Measurements from ENCODE around the gene ARL6IP6.
"Not testable (repeated sequence)": the region's sequence is repeated elsewhere in the genome, so short reads cannot be mapped to it uniquely, and the experiment has no call there.

Gene ARL6IP6

DNA sequence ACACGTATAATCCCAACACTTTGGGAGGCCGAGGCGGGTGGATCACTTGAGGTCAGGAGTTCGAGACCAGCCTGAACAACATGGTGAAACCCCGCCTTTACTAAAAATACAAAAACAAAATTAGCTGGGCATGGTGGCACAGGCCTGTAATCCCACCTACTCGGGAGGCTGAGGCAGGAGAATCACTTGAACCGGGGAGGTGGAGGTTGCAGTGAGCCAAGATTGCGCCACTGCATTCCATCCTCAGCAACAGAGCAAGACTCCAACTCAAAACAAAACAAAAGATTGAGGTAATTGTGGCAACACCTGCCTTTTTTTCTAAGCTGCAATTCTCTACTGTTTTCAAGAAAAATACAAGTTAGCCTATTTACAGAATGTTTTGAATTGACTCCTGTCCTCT, 4.2 kb downstream of the ARL6IP6 start:
- H3K27me3 ChIP-seq (ENCODE audit: insufficient read depth, low read length); H3K4me3 ChIP-seq (ENCODE audit: low read depth, low read length); H2AFZ ChIP-seq (ENCODE audit: low read length, unreplicated experiment); H3K27ac ChIP-seq (ENCODE audit: low read depth, low read length): not testable (repeated sequence)
- Histone ChIP-seq H3K79me2 (ENCODE audit: control insufficient read depth, insufficient read depth, low read length, unreplicated experiment) (peaks cover 70% of the 10 kb centered on the region), H3K36me3 (ENCODE audit: insufficient read depth, low read length) (peaks cover 23% of the 10 kb centered on the region), H3K4me1 (ENCODE audit: control insufficient read depth, insufficient read depth, low read length, unreplicated experiment) (peaks cover 26% of the 10 kb centered on the region)

DNA sequence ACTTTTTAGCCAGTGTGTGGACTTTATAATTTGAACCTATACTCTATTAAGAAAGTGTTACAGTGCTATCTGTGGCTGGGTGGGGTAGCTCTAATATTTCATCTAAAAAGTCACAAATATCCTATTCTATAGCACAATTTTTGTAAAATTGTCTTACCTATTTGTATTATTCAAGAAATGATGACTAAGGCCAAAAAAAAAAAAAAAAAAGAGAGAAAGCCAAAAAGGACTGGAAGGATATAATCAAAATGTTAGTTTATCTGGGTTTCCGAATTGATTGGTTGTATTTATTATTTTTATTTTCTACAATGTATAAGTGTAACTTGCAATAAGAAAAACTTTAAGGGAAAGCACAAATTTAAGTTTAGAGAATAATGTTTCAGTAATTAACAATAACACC, 5.5 kb downstream of the ARL6IP6 start:
- Histone ChIP-seq H3K27ac (ENCODE audit: low read depth, low read length) (no peak overlapping the region), H2AFZ (ENCODE audit: low read length, unreplicated experiment) (no peak overlapping the region), H3K4me1 (ENCODE audit: control insufficient read depth, insufficient read depth, low read length, unreplicated experiment) (peaks cover 26% of the 10 kb centered on the region), H3K36me3 (ENCODE audit: insufficient read depth, low read length) (peaks cover 25% of the 10 kb centered on the region), H3K79me2 (ENCODE audit: control insufficient read depth, insufficient read depth, low read length, unreplicated experiment) (peaks cover 74% of the 10 kb centered on the region), H3K4me3 (ENCODE audit: low read depth, low read length) (no peak overlapping the region), H3K27me3 (ENCODE audit: insufficient read depth, low read length) (no peaks in the 10 kb centered on the region)

DNA sequence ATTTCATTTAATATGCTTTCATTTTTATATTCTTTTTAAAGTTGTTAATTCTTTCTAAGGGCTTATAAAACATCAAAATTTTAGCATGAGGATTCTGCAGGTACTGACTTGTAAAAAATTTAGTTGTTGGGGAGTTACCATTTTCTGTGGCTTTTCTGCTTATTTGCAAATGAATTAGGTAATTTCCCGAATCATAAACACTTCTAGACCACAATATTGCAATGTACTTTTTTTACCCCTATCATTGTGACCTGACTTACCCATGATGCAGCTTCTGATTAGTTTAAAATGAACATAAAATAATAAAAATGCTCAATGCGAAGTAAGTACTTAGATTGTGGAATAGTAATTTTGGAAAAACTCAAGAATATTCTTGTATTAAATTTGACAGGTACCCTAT, 11.4 kb downstream of the ARL6IP6 start:
- H3K79me2 ChIP-seq (ENCODE audit: control insufficient read depth, insufficient read depth, low read length, unreplicated experiment), result peaks cover 39% of the 10 kb centered on the region
- H2AFZ ChIP-seq (ENCODE audit: low read length, unreplicated experiment), result no peak overlapping the region
- H3K27ac ChIP-seq (ENCODE audit: low read depth, low read length), result no peak overlapping the region
- no peaks in the 10 kb centered on the region for H3K4me1 ChIP-seq (ENCODE audit: control insufficient read depth, insufficient read depth, low read length, unreplicated experiment)
- no peaks in the 10 kb centered on the region for H3K27me3 ChIP-seq (ENCODE audit: insufficient read depth, low read length)
- H3K4me3 ChIP-seq (ENCODE audit: low read depth, low read length), result no peak overlapping the region
- peaks cover 8% of the 10 kb centered on the region for H3K36me3 ChIP-seq (ENCODE audit: insufficient read depth, low read length)

DNA sequence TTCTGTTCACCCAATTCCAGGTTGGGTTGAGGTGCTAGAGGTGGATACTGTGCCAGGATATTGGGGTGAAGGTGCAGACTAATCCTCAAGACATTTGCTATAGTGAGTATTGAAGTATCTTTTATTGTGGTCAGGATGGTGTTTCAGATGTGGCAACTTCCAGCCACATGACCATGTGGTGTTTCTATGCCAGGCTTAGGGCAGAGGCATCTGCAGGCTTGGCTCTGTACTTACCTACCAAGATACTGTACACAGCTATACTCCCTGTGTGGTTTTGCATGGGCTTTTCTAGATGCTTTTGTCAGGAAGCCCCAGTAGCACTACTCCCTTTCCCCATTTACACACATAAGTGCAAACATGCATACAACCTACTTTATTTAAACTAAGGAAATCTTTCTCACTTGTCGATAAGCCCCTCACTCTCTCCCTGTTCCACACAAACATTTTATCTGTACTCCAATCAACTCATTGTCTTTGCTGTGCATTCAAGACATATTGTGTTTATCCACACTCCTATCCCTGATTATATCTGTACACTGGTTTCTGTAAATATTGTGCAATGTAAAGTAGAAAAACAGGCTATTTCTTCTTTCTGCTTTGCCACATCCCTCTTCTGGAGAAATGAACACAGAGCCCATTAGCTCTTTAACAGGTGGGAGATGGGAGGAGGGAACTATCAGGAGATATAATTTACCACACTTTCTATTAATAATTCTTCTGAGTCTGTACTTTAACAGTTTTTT, 12.3 kb downstream of the ARL6IP6 start:
- H3K27me3 ChIP-seq (ENCODE audit: insufficient read depth, low read length), result no peaks in the 10 kb centered on the region
- no peak overlapping the region for H3K4me3 ChIP-seq (ENCODE audit: low read depth, low read length)
- peaks cover 31% of the 10 kb centered on the region for H3K79me2 ChIP-seq (ENCODE audit: control insufficient read depth, insufficient read depth, low read length, unreplicated experiment)
- no peak overlapping the region for H2AFZ ChIP-seq (ENCODE audit: low read length, unreplicated experiment)
- peaks cover 8% of the 10 kb centered on the region for H3K36me3 ChIP-seq (ENCODE audit: insufficient read depth, low read length)
- H3K27ac ChIP-seq (ENCODE audit: low read depth, low read length), result no peak overlapping the region
- no peaks in the 10 kb centered on the region for H3K4me1 ChIP-seq (ENCODE audit: control insufficient read depth, insufficient read depth, low read length, unreplicated experiment)

DNA sequence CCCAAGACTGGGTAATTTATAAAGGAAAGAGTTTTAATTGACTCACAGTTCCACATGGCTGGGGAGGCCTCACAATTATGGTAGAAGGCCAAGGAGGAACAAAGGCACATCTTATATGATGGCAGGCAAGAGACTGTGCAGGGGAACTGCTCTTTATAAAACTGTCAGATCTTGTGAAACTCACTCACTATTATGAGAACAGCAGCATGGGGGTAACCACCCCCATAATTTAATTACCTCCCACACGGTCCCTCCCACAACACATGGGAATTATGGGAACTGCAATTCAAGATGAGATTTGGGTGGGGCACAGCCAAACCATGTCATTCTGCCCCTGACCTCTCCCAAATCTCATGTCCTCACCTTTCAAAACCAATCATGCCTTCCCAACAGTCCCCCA, 19.1 kb downstream of the ARL6IP6 start:
- H3K27ac ChIP-seq (ENCODE audit: low read depth, low read length); H3K79me2 ChIP-seq (ENCODE audit: control insufficient read depth, insufficient read depth, low read length, unreplicated experiment); H3K27me3 ChIP-seq (ENCODE audit: insufficient read depth, low read length); H3K4me1 ChIP-seq (ENCODE audit: control insufficient read depth, insufficient read depth, low read length, unreplicated experiment); H2AFZ ChIP-seq (ENCODE audit: low read length, unreplicated experiment); H3K4me3 ChIP-seq (ENCODE audit: low read depth, low read length): not testable (repeated sequence)
- H3K36me3 ChIP-seq (ENCODE audit: insufficient read depth, low read length), result peaks cover 21% of the 10 kb centered on the region

DNA sequence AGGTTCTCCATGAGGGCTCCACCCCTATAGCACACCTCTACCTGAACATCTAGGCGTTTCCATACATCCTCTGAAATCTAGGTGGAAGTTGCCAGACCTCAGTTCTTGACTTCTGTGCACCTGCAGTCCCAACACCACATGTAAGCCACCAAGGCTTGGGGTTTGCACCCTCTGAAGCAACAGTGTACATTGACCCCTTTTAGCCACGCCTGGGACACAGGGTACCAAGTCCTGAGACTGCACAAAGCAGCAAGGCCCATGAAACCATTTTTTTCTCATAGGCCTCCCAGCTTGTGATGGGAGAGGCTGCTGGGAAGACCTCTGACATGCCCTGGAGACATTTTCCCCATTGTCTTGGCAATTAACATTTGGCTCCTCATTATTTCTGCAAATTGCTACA, 20.0 kb downstream of the ARL6IP6 start:
- H3K27me3 ChIP-seq (ENCODE audit: insufficient read depth, low read length), result no peaks in the 10 kb centered on the region
- no peak overlapping the region for H3K4me3 ChIP-seq (ENCODE audit: low read depth, low read length)
- no peak overlapping the region for H2AFZ ChIP-seq (ENCODE audit: low read length, unreplicated experiment)
- H3K4me1 ChIP-seq (ENCODE audit: control insufficient read depth, insufficient read depth, low read length, unreplicated experiment), result no peaks in the 10 kb centered on the region
- peaks cover 21% of the 10 kb centered on the region for H3K36me3 ChIP-seq (ENCODE audit: insufficient read depth, low read length)
- no peaks in the 10 kb centered on the region for H3K79me2 ChIP-seq (ENCODE audit: control insufficient read depth, insufficient read depth, low read length, unreplicated experiment)
- no peak overlapping the region for H3K27ac ChIP-seq (ENCODE audit: low read depth, low read length)

DNA sequence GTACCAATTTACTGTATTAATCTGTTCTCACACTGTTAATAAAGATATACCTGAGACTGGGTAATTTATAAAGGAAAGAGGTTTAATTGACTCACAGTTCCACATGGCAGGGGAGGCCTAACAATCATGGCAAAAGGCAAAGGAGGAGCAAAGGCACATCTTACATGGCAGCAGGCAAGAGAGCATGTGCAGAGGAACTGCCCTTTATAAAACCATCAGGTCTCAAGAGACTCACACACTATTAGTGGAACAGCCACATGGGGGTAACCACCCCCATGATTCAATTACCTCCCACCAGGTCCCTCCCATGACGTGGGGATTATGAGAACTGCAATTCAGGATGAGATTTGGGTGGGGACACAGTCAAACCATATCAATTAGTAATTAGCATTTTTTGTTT, 21.3 kb downstream of the ARL6IP6 start:
- H3K4me1 ChIP-seq (ENCODE audit: control insufficient read depth, insufficient read depth, low read length, unreplicated experiment); H3K4me3 ChIP-seq (ENCODE audit: low read depth, low read length); H3K27me3 ChIP-seq (ENCODE audit: insufficient read depth, low read length); H3K79me2 ChIP-seq (ENCODE audit: control insufficient read depth, insufficient read depth, low read length, unreplicated experiment); H3K27ac ChIP-seq (ENCODE audit: low read depth, low read length); H2AFZ ChIP-seq (ENCODE audit: low read length, unreplicated experiment): not testable (repeated sequence)
- H3K36me3 ChIP-seq (ENCODE audit: insufficient read depth, low read length), result peaks cover 22% of the 10 kb centered on the region

DNA sequence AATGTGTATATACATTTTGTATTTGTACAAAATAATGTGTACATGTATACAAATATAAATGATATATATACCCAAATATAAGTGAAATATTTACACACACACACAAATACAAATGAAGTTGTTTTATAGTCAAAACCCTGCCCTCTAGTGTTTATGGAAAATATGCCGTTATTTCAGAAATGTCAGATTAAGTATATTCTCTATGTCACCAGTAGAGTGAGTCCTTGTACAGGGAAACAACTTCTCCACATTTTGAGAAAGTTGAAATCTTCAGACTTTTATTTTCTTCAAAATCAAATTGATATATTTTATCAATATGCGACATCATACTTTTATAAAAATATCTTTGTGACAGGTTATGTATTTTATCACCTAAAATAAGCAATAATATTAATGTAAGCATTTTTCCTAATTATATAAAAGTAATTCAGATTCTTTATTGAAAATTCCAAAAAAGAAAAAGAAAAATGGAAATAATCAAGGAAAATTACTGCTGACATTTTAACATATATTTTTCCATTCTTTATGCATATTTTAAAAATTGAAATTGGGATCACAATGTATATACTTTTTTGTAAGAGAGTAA, 22.4 kb downstream of the ARL6IP6 start:
- no peaks in the 10 kb centered on the region for H3K27me3 ChIP-seq (ENCODE audit: insufficient read depth, low read length)
- no peaks in the 10 kb centered on the region for H3K4me1 ChIP-seq (ENCODE audit: control insufficient read depth, insufficient read depth, low read length, unreplicated experiment)
- no peak overlapping the region for H3K4me3 ChIP-seq (ENCODE audit: low read depth, low read length)
- peaks cover 5% of the 10 kb centered on the region for H3K79me2 ChIP-seq (ENCODE audit: control insufficient read depth, insufficient read depth, low read length, unreplicated experiment)
- no peak overlapping the region for H2AFZ ChIP-seq (ENCODE audit: low read length, unreplicated experiment)
- peaks cover 26% of the 10 kb centered on the region for H3K36me3 ChIP-seq (ENCODE audit: insufficient read depth, low read length)
- no peak overlapping the region for H3K27ac ChIP-seq (ENCODE audit: low read depth, low read length)

DNA sequence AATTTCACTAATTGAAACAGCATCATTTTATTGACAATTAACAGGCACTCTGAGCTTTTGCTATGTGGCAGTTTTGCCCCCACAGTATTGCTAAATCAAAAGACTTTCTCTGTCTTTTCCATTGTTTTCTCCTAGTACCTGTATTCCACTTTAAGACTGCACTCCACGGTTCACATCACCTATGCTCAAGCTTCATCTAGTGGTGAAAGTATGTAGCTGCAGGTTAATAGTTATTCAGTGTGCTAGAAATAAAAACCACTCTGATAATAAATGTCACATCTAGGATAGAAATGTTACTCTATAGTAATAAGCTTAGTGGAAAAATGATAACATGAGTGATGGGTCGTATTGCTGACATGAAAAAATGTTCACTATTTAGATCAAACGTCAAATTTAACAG, 24.6 kb downstream of the ARL6IP6 start:
- no peak overlapping the region for H3K27ac ChIP-seq (ENCODE audit: low read depth, low read length)
- H3K4me1 ChIP-seq (ENCODE audit: control insufficient read depth, insufficient read depth, low read length, unreplicated experiment), result no peaks in the 10 kb centered on the region
- H3K27me3 ChIP-seq (ENCODE audit: insufficient read depth, low read length), result no peaks in the 10 kb centered on the region
- H3K36me3 ChIP-seq (ENCODE audit: insufficient read depth, low read length), result peaks cover 13% of the 10 kb centered on the region; the same call in 1 of the 2 replicates
- H3K79me2 ChIP-seq (ENCODE audit: control insufficient read depth, insufficient read depth, low read length, unreplicated experiment), result peaks cover 5% of the 10 kb centered on the region
- H3K4me3 ChIP-seq (ENCODE audit: low read depth, low read length), result no peak overlapping the region
- H2AFZ ChIP-seq (ENCODE audit: low read length, unreplicated experiment), result no peak overlapping the region

DNA sequence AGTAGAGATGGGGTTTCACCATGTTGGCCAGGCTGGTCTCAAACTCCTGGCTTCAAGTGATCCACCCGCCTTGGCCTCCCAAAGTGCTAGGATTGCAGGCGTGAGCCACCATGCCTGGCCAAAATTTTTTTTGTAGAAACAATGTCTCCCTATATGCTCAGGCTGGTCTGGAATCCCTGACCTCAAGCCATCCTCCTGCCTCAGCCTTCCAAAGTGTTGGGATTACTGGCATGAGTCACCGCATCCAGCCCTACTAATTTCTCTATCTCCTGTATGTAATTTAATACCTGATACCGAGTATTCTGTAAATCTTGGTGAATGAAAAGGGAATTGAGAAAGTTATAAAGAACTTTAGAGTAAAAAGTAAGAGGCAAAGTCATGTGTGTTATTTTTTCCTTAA, 29.3 kb downstream of the ARL6IP6 start:
- H3K4me3 ChIP-seq (ENCODE audit: low read depth, low read length); H3K27ac ChIP-seq (ENCODE audit: low read depth, low read length); H3K4me1 ChIP-seq (ENCODE audit: control insufficient read depth, insufficient read depth, low read length, unreplicated experiment); H3K27me3 ChIP-seq (ENCODE audit: insufficient read depth, low read length); H3K79me2 ChIP-seq (ENCODE audit: control insufficient read depth, insufficient read depth, low read length, unreplicated experiment); H2AFZ ChIP-seq (ENCODE audit: low read length, unreplicated experiment); H3K36me3 ChIP-seq (ENCODE audit: insufficient read depth, low read length): not testable (repeated sequence)

DNA sequence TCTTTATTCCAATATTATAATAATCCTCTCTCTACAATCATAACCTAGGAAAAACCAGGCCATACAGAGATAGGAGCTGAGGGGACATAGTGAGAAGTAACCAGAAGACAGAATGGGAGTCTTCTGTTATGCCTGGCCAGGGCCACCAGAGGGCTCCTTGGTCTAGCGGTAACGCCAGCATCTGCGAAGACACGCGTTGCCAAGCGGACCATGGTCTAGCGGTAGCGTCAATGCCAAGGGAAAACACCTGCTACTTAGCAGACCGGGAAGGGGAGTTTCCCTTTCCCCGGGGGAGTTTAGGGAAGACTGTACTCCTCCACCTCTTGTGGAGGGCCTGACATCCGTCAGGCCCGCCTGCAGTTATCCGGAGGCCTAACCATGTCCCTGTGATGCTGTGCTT, 36.6 kb downstream of the ARL6IP6 start:
- Histone ChIP-seq H3K4me1 (ENCODE audit: control insufficient read depth, insufficient read depth, low read length, unreplicated experiment) (no peaks in the 10 kb centered on the region), H3K79me2 (ENCODE audit: control insufficient read depth, insufficient read depth, low read length, unreplicated experiment) (peaks cover 2% of the 10 kb centered on the region), H3K27me3 (ENCODE audit: insufficient read depth, low read length) (no peaks in the 10 kb centered on the region), H3K4me3 (ENCODE audit: low read depth, low read length) (no peak overlapping the region), H3K36me3 (ENCODE audit: insufficient read depth, low read length) (peaks cover 23% of the 10 kb centered on the region), H3K27ac (ENCODE audit: low read depth, low read length) (no peak overlapping the region), H2AFZ (ENCODE audit: low read length, unreplicated experiment) (no peak overlapping the region)
